RWPE2 (cell line): ENCODE results near the gene DCUN1D1.

Experiments
- ATAC-seq: fragments of 200-7000 bp; cut with Tn5 transposase; 3 replicates; pipeline ENCODE4 v1.9.1; 2021; ENCODE audit warnings: low read depth
- DNase-seq: peaks from one replicate; pipeline ENCODE4 v3.0.0-alpha.2; 2020; ENCODE audit warnings: low spot score
- H3K27ac ChIP-seq: fragments of 450-650 bp; 2 replicates; pipeline ENCODE4 v1.5.1; 2017; ENCODE audit warnings: mild to moderate bottlenecking; ENCODE audit not compliant: poor library complexity, severe bottlenecking
- H3K27me3 ChIP-seq: fragments of 250-450 bp; sonication (Bioruptor Pico); 2 replicates; pipeline ENCODE4 v1.5.1; 2021; ENCODE audit warnings: mild to moderate bottlenecking, moderate library complexity; ENCODE audit not compliant: insufficient read depth, poor library complexity, severe bottlenecking
- H3K36me3 ChIP-seq: fragments of 250-450 bp; sonication (Bioruptor Pico); 2 replicates; pipeline ENCODE4 v1.5.1; 2020; ENCODE audit warnings: low read depth, mild to moderate bottlenecking, moderate library complexity
- H3K4me1 ChIP-seq: fragments of 250-450 bp; sonication (Bioruptor Pico); 2 replicates; pipeline ENCODE4 v1.5.1; 2021; ENCODE audit warnings: mild to moderate bottlenecking, moderate library complexity; ENCODE audit not compliant: insufficient read depth, poor library complexity, severe bottlenecking
- H3K4me3 ChIP-seq: fragments of 250-450 bp; sonication (Bioruptor Pico); 2 replicates; pipeline ENCODE4 v1.5.1; 2021; ENCODE audit warnings: mild to moderate bottlenecking, moderate library complexity; ENCODE audit not compliant: severe bottlenecking
- H3K9me3 ChIP-seq: fragments of 250-450 bp; sonication (Bioruptor Pico); 2 replicates; pipeline ENCODE4 v1.5.1; 2021; ENCODE audit warnings: mild to moderate bottlenecking, moderate library complexity; ENCODE audit not compliant: severe bottlenecking
- CTCF ChIP-seq: fragments of 450-650 bp; IDR thresholded peaks from one replicate; pipeline ENCODE4 v1.5.1; 2017; ENCODE audit warnings: mild to moderate bottlenecking, moderate library complexity; ENCODE audit not compliant: poor library complexity, severe bottlenecking

The DCUN1D1 gene

GRCh38 chr3:182920515-182921084 lies 59.7 kb downstream of the DCUN1D1 start:
- no peak overlapping the region for H3K4me3 ChIP-seq
- H3K27me3 ChIP-seq: no peaks in the 10 kb centered on the region
- no peak for TF ChIP-seq CTCF
- DNase-seq: no peak
- no peak overlapping the region for H3K27ac ChIP-seq
- no peak; the same call in 2 of the 3 replicates for ATAC-seq
- no peaks in the 10 kb centered on the region for H3K9me3 ChIP-seq
- H3K4me1 ChIP-seq: peaks cover 2% of the 10 kb centered on the region
- peaks cover 17% of the 10 kb centered on the region for H3K36me3 ChIP-seq

- peaks cover 21% of the 10 kb centered on the region for H3K36me3 ChIP-seq
- no peaks in the 10 kb centered on the region for H3K4me1 ChIP-seq
- H3K27ac ChIP-seq: no peak overlapping the region
- no peaks in the 10 kb centered on the region for H3K27me3 ChIP-seq
- DNase-seq (no peak), ATAC-seq (no peak)
- no peak for TF ChIP-seq CTCF
- no peak overlapping the region for H3K4me3 ChIP-seq
- no peaks in the 10 kb centered on the region for H3K9me3 ChIP-seq
These were observed 60.4 kb downstream of the DCUN1D1 start for GRCh38 chr3:182919866-182920357.

- Histone ChIP-seq H3K27me3 (no peaks in the 10 kb centered on the region), H3K9me3 (no peaks in the 10 kb centered on the region), H3K4me3 (no peak overlapping the region), H3K4me1 (no peaks in the 10 kb centered on the region), H3K27ac (no peak overlapping the region), H3K36me3 (peaks cover 35% of the 10 kb centered on the region)
- DNase-seq (no peak), ATAC-seq (no peak)
- no peak for TF ChIP-seq CTCF
These were observed 63.2 kb downstream of the DCUN1D1 start for GRCh38 chr3:182917134-182917533.

GRCh38 chr3:182914341-182914740 lies 66.0 kb downstream of the DCUN1D1 start:
- peaks cover 22% of the 10 kb centered on the region for H3K36me3 ChIP-seq
- H3K4me1 ChIP-seq: peaks cover 12% of the 10 kb centered on the region
- no peak for DNase-seq
- H3K27me3 ChIP-seq: no peaks in the 10 kb centered on the region
- H3K27ac ChIP-seq: no peak overlapping the region
- H3K9me3 ChIP-seq: no peaks in the 10 kb centered on the region
- ATAC-seq: no peak
- no peak overlapping the region for H3K4me3 ChIP-seq
- no peak for TF ChIP-seq CTCF

- H3K9me3 ChIP-seq: no peaks in the 10 kb centered on the region
- no peak for TF ChIP-seq CTCF
- no peak overlapping the region for H3K4me3 ChIP-seq
- ATAC-seq (no peak), DNase-seq (no peak)
- H3K4me1 ChIP-seq: peaks cover 12% of the 10 kb centered on the region
- no peaks in the 10 kb centered on the region for H3K27me3 ChIP-seq
- H3K27ac ChIP-seq: no peak overlapping the region
- peaks cover 22% of the 10 kb centered on the region for H3K36me3 ChIP-seq
These were observed 66.4 kb downstream of the DCUN1D1 start for GRCh38 chr3:182913889-182914288.
